SK-N-SH (cell line): ENCODE results near the gene NAALADL2. TPM values are rescaled to one million over a fixed set of nuclear protein-coding genes. Genes with fewer than 3 reads are reported as not detected.

Experiments used
- CTCF ChIA-PET: fragments of 300-600, 350-600 bp; formaldehyde crosslinking; extraction: SDS; loops from one replicate; lab custom pipeline; 2021; lab: Yijun Ruan, JAX
- POLR2A ChIA-PET: fragments of 350-600 bp; sonication (Branson Sonifier 250); formaldehyde crosslinking; extraction: SDS; loops from one replicate; lab custom pipeline; 2020; ENCODE audit warnings: antibody characterized with exemption, inconsistent platforms; lab: Yijun Ruan, JAX
- DNase-seq: peaks from one replicate; pipeline ENCODE4 v3.0.0; 2012
- H2AFZ ChIP-seq: fragments of 200-600 bp; sonication (generic); 2 replicates; pipeline ENCODE4 v1.8.1; 2016; ENCODE audit warnings: antibody characterized with exemption, mild to moderate bottlenecking, low read depth
- H3F3A ChIP-seq: fragments of 200-600 bp; sonication (generic); replicated peaks from 2 replicates; pipeline ENCODE3; 2016; ENCODE audit warnings: antibody characterized with exemption, mild to moderate bottlenecking; ENCODE audit not compliant: insufficient read depth
- H3K27ac ChIP-seq, 2 experiments: fragments of 200-500 bp in 1 of 2; fragments of 200-600 bp in 1 of 2; sonication (Bioruptor generic) in 1 of 2; sonication (generic), shearing (Covaris generic) in 1 of 2; 2 replicates each; pipeline versions ENCODE4 v1.5.1 to v1.6.1; 2014 to 2016; ENCODE audit warnings: low read depth in 2 of 2, inconsistent platforms in 1 of 2, low read length in 1 of 2, mild to moderate bottlenecking in 1 of 2, mixed read lengths in 1 of 2
- H3K27me3 ChIP-seq: fragments of 200-600 bp; sonication (generic), shearing (Covaris generic); 2 replicates; pipeline ENCODE4 v1.6.1; 2016; ENCODE audit warnings: mixed run types; ENCODE audit not compliant: insufficient read depth
- H3K36me3 ChIP-seq, 2 experiments: fragments of 200-500 bp in 1 of 2; fragments of 200-600 bp in 1 of 2; sonication (Bioruptor generic) in 1 of 2; sonication (generic) in 1 of 2; replicated peaks in 1 of 2; 2 replicates each; pipeline versions ENCODE3 to v1.5.1; 2014 to 2016; ENCODE audit warnings: low read length in 1 of 2, mild to moderate bottlenecking in 1 of 2; ENCODE audit not compliant: insufficient read depth in 2 of 2, control insufficient read depth in 1 of 2
- H3K4me1 ChIP-seq, 2 experiments: fragments of 200-500 bp in 1 of 2; fragments of 200-600 bp in 1 of 2; sonication (Bioruptor generic) in 1 of 2; sonication (generic), shearing (Covaris generic) in 1 of 2; 2 replicates each; pipeline versions ENCODE4 v1.5.1 to v1.6.1; 2014 to 2016; ENCODE audit warnings: low read depth in 1 of 2, low read length in 1 of 2, mixed run types in 1 of 2; ENCODE audit not compliant: insufficient read depth in 2 of 2, control insufficient read depth in 1 of 2
- H3K4me2 ChIP-seq: fragments of 200-600 bp; sonication (generic), shearing (Covaris generic); 2 replicates; pipeline ENCODE4 v1.6.1; 2017; ENCODE audit warnings: mixed run types
- H3K4me3 ChIP-seq, 2 experiments: fragments of 200-500 bp in 1 of 2; fragments of 200-600 bp in 1 of 2; sonication (Bioruptor generic) in 1 of 2; sonication (generic), shearing (Covaris generic) in 1 of 2; 2 replicates each; pipeline versions ENCODE4 v1.5.1 to v1.8.1; 2014 to 2016; ENCODE audit warnings: low read depth in 2 of 2, inconsistent platforms in 1 of 2, low read length in 1 of 2, mild to moderate bottlenecking in 1 of 2, mixed read lengths in 1 of 2, moderate library complexity in 1 of 2
- H3K79me2 ChIP-seq: fragments of 200-600 bp; sonication (generic); 2 replicates; pipeline ENCODE4 v1.8.1; 2017; ENCODE audit warnings: mild to moderate bottlenecking; ENCODE audit not compliant: insufficient read depth
- H3K9ac ChIP-seq: fragments of 200-600 bp; sonication (generic); 2 replicates; pipeline ENCODE4 v1.6.1; 2017; ENCODE audit warnings: mixed run types
- H3K9me2 ChIP-seq: fragments of 200-600 bp; sonication (generic); 2 replicates; pipeline ENCODE4 v1.6.1; 2017; ENCODE audit warnings: mixed run types
- H3K9me3 ChIP-seq: fragments of 200-600 bp; sonication (generic); 2 replicates; pipeline ENCODE4 v1.6.1; 2017; ENCODE audit warnings: mixed run types, mild to moderate bottlenecking, moderate library complexity
- H4K20me1 ChIP-seq: fragments of 200-600 bp; sonication (generic); 2 replicates; pipeline ENCODE4 v1.6.1; 2017; ENCODE audit warnings: mild to moderate bottlenecking, mixed run types; ENCODE audit not compliant: insufficient read depth
- FOXM1 ChIP-seq: IDR thresholded peaks from 2 replicates; pipeline ENCODE4 v1.4.0; 2012; ENCODE audit warnings: low read depth, mild to moderate bottlenecking
- RAD21 ChIP-seq: IDR thresholded peaks from 2 replicates; pipeline ENCODE4 v1.6.1; 2012; ENCODE audit warnings: mild to moderate bottlenecking, low read length
- RCOR1 ChIP-seq: fragments of 150-350 bp; IDR thresholded peaks from 2 replicates; pipeline ENCODE4 v1.6.1; 2017; ENCODE audit warnings: antibody characterized with exemption, low read length
- RFX5 ChIP-seq: IDR thresholded peaks from 2 replicates; pipeline ENCODE4 v1.6.1; 2012; ENCODE audit warnings: mild to moderate bottlenecking, improper control_type of control experiment, low read length
- RXRA ChIP-seq: IDR thresholded peaks from 2 replicates; pipeline ENCODE4 v1.4.0; 2012; ENCODE audit warnings: low read depth, mild to moderate bottlenecking, borderline replicate concordance
- SMC3 ChIP-seq: IDR thresholded peaks from 2 replicates; pipeline ENCODE4 v1.6.1; 2012; ENCODE audit warnings: low read depth, low read length, improper control_type of control experiment
- TAF1 ChIP-seq: IDR thresholded peaks from 2 replicates; pipeline ENCODE4 v1.6.1; 2012; ENCODE audit warnings: low read depth, mild to moderate bottlenecking, low read length, moderate library complexity, borderline replicate concordance
- ZBTB33 ChIP-seq: IDR thresholded peaks from 2 replicates; pipeline ENCODE4 v1.4.0; 2012; ENCODE audit warnings: low read depth, borderline replicate concordance
- WGBS: methylation state at CpG from one replicate; pipeline ENCODE4 v1.1.6; 2017; ENCODE audit warnings: low lambda C conversion rate; 5-methylcytosine and 5-hydroxymethylcytosine counted together
- polyA plus RNA-seq, 3 experiments: library from polyadenylated mRNA; depleted of rRNA; stranded (reverse); fragments of >200 nt; gene quantifications; 2 replicates each; pipeline ENCODE4 v1.2.3, GENCODE V29; 2012
- TF ChIP-seq, protein P1 (sequence below): IDR thresholded peaks from 2 replicates; pipeline ENCODE4 v1.4.0; 2012; ENCODE audit warnings: low read depth, borderline replicate concordance
- TF ChIP-seq, protein P2 (sequence below): fragments of 150-350 bp; IDR thresholded peaks from 2 replicates; pipeline ENCODE4 v1.6.1; 2017; ENCODE audit warnings: antibody characterized with exemption, low read length, low read depth, borderline replicate concordance

The NAALADL2 gene
- polyA plus RNA-seq, 1 of the 3 experiments (the other 2 are of a cell fraction), result 1.2 TPM

DNA sequence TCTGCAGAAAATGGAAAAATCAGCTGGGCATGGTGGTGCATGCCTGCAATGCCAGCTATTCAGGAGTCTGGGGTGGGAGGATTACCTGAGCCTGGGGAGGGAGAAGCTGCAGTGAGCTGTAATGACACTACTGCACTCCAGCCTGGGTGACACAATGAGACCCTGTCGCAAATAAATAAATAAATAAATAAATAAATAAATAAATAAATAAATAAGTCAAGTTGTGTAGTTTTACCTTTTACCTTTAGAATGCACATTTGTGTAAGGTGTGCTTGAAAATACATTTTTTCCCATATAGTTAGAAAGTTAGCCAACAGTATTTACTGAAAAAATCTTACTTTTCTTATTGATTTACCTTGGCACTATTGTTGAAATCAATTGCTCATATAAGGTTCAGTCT is 515.6 kb downstream of the NAALADL2 start (continued):
- TF ChIP-seq RAD21 (no peak), RXRA (no peak), FOXM1 (no peak)

DNA sequence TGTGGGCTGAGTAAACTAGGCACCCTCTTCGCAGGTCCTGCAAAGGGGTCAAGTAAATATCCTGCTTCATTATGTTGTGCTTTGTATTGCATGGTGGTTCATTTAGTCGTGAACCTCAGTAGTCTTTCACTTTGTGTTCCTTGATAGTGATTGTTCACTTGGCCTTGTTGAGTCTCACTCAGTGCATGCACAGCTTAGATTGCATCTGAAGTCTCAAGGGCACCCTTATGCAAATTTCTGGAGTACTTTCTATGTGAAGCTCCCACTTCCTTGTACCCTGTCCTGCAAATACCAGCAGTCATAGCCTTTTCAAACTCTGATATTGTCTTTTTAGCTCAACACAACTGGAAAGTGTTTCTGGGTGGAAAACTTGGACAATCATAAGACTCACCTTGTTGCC is 519.2 kb downstream of the NAALADL2 start:
- Histone ChIP-seq H2AFZ (no peak overlapping the region), H3K36me3 (no peaks in the 10 kb centered on the region), H3K4me2 (no peak overlapping the region), H3K9ac (no peak overlapping the region), H3K79me2 (no peaks in the 10 kb centered on the region), H3K9me2 (no peaks in the 10 kb centered on the region), H3K27me3 (no peaks in the 10 kb centered on the region), H3K4me1 (no peaks in the 10 kb centered on the region), H4K20me1 (no peaks in the 10 kb centered on the region), H3K27ac (no peak overlapping the region), H3K9me3 (no peaks in the 10 kb centered on the region), H3F3A (no peaks in the 10 kb centered on the region), H3K4me3 (no peak overlapping the region)
- ChIA-PET CTCF (no interaction called here), POLR2A (no interaction called here)
- 73% methylated on average over 2 of the region's 2 CpGs for WGBS
- no peak for TF ChIP-seq SMC3
- TF ChIP-seq RFX5, result no peak
- no peak for TF ChIP-seq RCOR1
- no peak for TF ChIP-seq ZBTB33
- TF ChIP-seq, protein P1, sequence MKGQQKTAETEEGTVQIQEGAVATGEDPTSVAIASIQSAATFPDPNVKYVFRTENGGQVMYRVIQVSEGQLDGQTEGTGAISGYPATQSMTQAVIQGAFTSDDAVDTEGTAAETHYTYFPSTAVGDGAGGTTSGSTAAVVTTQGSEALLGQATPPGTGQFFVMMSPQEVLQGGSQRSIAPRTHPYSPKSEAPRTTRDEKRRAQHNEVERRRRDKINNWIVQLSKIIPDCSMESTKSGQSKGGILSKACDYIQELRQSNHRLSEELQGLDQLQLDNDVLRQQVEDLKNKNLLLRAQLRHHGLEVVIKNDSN, result no peak
- TF ChIP-seq TAF1, result no peak
- DNase-seq, result no peak

- CTCF ChIA-PET, result no interaction called here
- no peaks in the 10 kb centered on the region for H3K79me2 ChIP-seq
- H3K4me3 ChIP-seq, result no peak overlapping the region
- no peaks in the 10 kb centered on the region for H4K20me1 ChIP-seq
- POLR2A ChIA-PET, result no interaction called here
- H3F3A ChIP-seq, result no peaks in the 10 kb centered on the region
- H3K9ac ChIP-seq, result no peak overlapping the region
- H3K4me2 ChIP-seq, result no peak overlapping the region
- TF ChIP-seq, protein P2, sequence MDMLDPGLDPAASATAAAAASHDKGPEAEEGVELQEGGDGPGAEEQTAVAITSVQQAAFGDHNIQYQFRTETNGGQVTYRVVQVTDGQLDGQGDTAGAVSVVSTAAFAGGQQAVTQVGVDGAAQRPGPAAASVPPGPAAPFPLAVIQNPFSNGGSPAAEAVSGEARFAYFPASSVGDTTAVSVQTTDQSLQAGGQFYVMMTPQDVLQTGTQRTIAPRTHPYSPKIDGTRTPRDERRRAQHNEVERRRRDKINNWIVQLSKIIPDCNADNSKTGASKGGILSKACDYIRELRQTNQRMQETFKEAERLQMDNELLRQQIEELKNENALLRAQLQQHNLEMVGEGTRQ, result no peak
- TF ChIP-seq, all 33 proteins: peak for 0
- WGBS, result 91% methylated on average over 4 of the region's 4 CpGs
- H3K9me3 ChIP-seq, result no peaks in the 10 kb centered on the region
- DNase-seq, result no peak
- no peak overlapping the region for H3K27ac ChIP-seq
- H3K27me3 ChIP-seq, result no peaks in the 10 kb centered on the region
- H3K4me1 ChIP-seq, result peaks cover 0 to 2% of the 10 kb centered on the region in 2 experiments; a peak in 2 of 4 replicates
- H3K9me2 ChIP-seq, result no peaks in the 10 kb centered on the region
- H3K36me3 ChIP-seq, result no peaks in the 10 kb centered on the region
- no peak overlapping the region for H2AFZ ChIP-seq
Measured at GRCh38 chr3:175381685-175382084, 522.6 kb downstream of the NAALADL2 start.
